ENCODE measurements around the gene PIH1D2.

DNA sequence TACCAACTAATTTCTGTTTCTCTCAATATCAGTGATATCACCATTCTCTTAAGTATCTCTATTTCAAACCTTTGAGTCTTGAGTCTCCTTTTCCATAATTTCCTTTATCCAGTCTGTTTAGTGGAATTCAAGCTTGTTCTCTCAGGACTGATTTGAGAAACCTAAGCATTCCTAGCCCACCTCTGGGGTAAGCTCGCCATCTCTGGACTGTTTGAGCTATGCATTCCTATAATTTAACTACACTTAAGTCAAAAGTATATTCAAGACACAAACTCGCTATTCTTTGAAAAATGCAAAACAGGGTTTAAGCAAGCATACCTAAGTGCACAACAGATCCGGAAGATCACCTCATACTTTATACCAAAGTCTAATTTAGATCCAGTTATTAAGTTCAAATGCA lies 50.7 kb downstream of the PIH1D2 start:
- no peak for TF ChIP-seq POLR2A (IDR thresholded peaks at IDR 0.05)
- TF ChIP-seq, protein P1, sequence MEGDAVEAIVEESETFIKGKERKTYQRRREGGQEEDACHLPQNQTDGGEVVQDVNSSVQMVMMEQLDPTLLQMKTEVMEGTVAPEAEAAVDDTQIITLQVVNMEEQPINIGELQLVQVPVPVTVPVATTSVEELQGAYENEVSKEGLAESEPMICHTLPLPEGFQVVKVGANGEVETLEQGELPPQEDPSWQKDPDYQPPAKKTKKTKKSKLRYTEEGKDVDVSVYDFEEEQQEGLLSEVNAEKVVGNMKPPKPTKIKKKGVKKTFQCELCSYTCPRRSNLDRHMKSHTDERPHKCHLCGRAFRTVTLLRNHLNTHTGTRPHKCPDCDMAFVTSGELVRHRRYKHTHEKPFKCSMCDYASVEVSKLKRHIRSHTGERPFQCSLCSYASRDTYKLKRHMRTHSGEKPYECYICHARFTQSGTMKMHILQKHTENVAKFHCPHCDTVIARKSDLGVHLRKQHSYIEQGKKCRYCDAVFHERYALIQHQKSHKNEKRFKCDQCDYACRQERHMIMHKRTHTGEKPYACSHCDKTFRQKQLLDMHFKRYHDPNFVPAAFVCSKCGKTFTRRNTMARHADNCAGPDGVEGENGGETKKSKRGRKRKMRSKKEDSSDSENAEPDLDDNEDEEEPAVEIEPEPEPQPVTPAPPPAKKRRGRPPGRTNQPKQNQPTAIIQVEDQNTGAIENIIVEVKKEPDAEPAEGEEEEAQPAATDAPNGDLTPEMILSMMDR (IDR thresholded peaks at IDR 0.05): no peak
